Mesothelial cell of epicardium (in vitro differentiated cells): ENCODE measurements around the gene FLNA. TPM values are rescaled to one million over a fixed set of nuclear protein-coding genes. Genes with fewer than 3 reads are reported as not detected.

Experiments
- DNase-seq, 2 experiments: peaks; one replicate each; pipeline ENCODE4 v3.0.0; 2021; ENCODE audit warnings: low spot score in 2 of 2; ENCODE audit not compliant: unreplicated experiment in 2 of 2
- H3K27ac Mint-ChIP-seq: 2 replicates; pipeline ENCODE4 v1.8.0; 2021; ENCODE audit warnings: mixed read lengths
- H3K27me3 Mint-ChIP-seq: 2 replicates; pipeline ENCODE4 v1.8.0; 2021; ENCODE audit warnings: low read depth, mixed read lengths
- H3K36me3 Mint-ChIP-seq: 2 replicates; pipeline ENCODE4 v1.8.0; 2021; ENCODE audit warnings: mixed read lengths
- H3K4me1 Mint-ChIP-seq: 2 replicates; pipeline ENCODE4 v1.8.0; 2021; ENCODE audit warnings: mixed read lengths
- H3K4me3 Mint-ChIP-seq: 2 replicates; pipeline ENCODE4 v1.8.0; 2021; ENCODE audit warnings: mild to moderate bottlenecking, moderate library complexity, mixed read lengths
- H3K9me3 Mint-ChIP-seq: 2 replicates; pipeline ENCODE4 v1.8.0; 2021; ENCODE audit warnings: mixed read lengths
- CTCF ChIP-seq: fragments of 200-600 bp; sonication (generic); IDR thresholded peaks from one replicate; pipeline ENCODE4 v1.5.0; 2021; ENCODE audit warnings: antibody characterized with exemption; ENCODE audit not compliant: unreplicated experiment
- total RNA-seq: library from RNA; stranded (reverse); gene quantifications from 3 replicates; pipeline ENCODE4 v1.2.1, GENCODE V29; 2021

The FLNA gene
- total RNA-seq, 1 donor from 2014 or later, result 1,412 TPM

- H3K4me3 Mint-ChIP-seq, result no peak overlapping the region
- H3K9me3 Mint-ChIP-seq, result no peaks in the 10 kb centered on the region
- no peaks in the 10 kb centered on the region for H3K27me3 Mint-ChIP-seq
- peaks cover 2% of the 10 kb centered on the region for H3K36me3 Mint-ChIP-seq
- DNase-seq, result no peak
- no peak overlapping the region for H3K27ac Mint-ChIP-seq
- no peak for TF ChIP-seq CTCF
- peaks cover 16% of the 10 kb centered on the region for H3K4me1 Mint-ChIP-seq
These were observed 9.2 kb upstream of the FLNA start for GRCh38 chrX:154383359-154384283.

- no peak for DNase-seq
- H3K27me3 Mint-ChIP-seq, result no peaks in the 10 kb centered on the region
- H3K27ac Mint-ChIP-seq, result no peak overlapping the region
- no peak for TF ChIP-seq CTCF
- no peak overlapping the region for H3K4me3 Mint-ChIP-seq
- peaks cover 18% of the 10 kb centered on the region for H3K4me1 Mint-ChIP-seq
- H3K36me3 Mint-ChIP-seq, result peaks cover 2% of the 10 kb centered on the region
- H3K9me3 Mint-ChIP-seq, result no peaks in the 10 kb centered on the region
These were observed 8.1 kb upstream of the FLNA start for GRCh38 chrX:154382483-154383069.

GRCh38 chrX:154381271-154381670, 6.8 kb upstream of the FLNA start:
- DNase-seq, result no peak
- Mint-ChIP-seq H3K27me3 (no peaks in the 10 kb centered on the region), H3K4me3 (no peak overlapping the region), H3K27ac (no peak overlapping the region), H3K4me1 (peaks cover 25% of the 10 kb centered on the region), H3K9me3 (no peaks in the 10 kb centered on the region), H3K36me3 (peaks cover 2% of the 10 kb centered on the region)
- TF ChIP-seq CTCF, result no peak

GRCh38 chrX:154380787-154381186, 6.4 kb upstream of the FLNA start:
- TF ChIP-seq CTCF, result no peak
- peaks cover 2% of the 10 kb centered on the region for H3K36me3 Mint-ChIP-seq
- peaks cover 25% of the 10 kb centered on the region for H3K4me1 Mint-ChIP-seq
- peak overlapping the region; percentile 80 for H3K4me3 Mint-ChIP-seq
- no peak for DNase-seq
- H3K27me3 Mint-ChIP-seq, result no peaks in the 10 kb centered on the region
- no peaks in the 10 kb centered on the region for H3K9me3 Mint-ChIP-seq
- peak overlapping the region; percentile 94 for H3K27ac Mint-ChIP-seq

GRCh38 chrX:154380153-154380552, 5.7 kb upstream of the FLNA start:
- DNase-seq, result no peak
- Mint-ChIP-seq H3K27ac (peak overlapping the region; percentile 94), H3K4me3 (peak overlapping the region; percentile 80), H3K36me3 (peaks cover 2% of the 10 kb centered on the region), H3K4me1 (peaks cover 26% of the 10 kb centered on the region), H3K9me3 (no peaks in the 10 kb centered on the region), H3K27me3 (no peaks in the 10 kb centered on the region)
- no peak for TF ChIP-seq CTCF
